ENCODE data around the gene CCDC18.

Gene CCDC18

DNA sequence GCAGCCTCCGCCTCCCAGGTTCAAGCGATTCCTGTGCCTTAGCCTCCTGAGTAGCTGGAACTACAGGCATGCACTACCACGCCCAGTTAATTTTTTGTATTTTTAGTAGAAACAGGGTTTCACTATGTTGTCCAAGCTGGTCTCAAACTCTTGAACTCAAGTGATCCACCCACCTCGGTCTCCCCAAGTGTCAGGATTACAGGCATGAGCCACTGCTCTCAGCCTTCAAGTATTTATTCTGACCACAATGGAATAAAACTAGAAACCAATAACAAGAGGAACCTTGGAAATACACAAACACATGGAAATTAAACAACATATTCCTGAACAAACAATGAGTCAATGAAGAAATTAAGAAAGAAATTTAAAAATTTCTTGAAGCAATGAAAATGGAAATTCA is 132.5 kb downstream of the CCDC18 start:
- Histone ChIP-seq H3K4me1 (ENCODE audit: control insufficient read depth, insufficient read depth, low read length) (no peaks in the 10 kb centered on the region), H3K4me3 (ENCODE audit: low read depth, low read length) (no peak overlapping the region), H3K27ac (ENCODE audit: low read depth, low read length) (no peak overlapping the region), H3K9ac (ENCODE audit: low read length) (no peak overlapping the region), H3K36me3 (ENCODE audit: control insufficient read depth, insufficient read depth, low read length) (no peaks in the 10 kb centered on the region), H3K9me3 (ENCODE audit: control insufficient read depth, insufficient read depth, low read depth, low read length) (no peaks in the 10 kb centered on the region), H3K27me3 (ENCODE audit: control insufficient read depth, insufficient read depth, low read length) (no peaks in the 10 kb centered on the region)

DNA sequence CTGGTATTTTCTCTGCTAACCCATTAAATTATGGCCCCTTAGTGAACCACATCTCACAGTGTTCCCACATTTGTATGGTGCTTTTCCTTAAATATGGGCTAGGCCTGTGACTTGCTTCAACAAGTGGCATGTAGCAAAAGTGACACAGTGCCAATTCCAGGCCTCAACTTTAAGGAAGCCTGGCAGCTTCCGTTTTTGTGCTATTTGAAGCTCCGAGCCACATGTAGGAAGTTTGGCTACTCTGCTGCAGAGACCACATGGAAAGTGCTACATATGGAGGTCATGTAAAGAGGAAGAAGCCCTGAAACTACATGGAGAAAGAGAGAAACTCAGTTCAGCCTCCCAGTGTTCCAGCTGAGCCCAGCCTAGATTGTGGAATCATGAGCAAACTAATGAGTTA is 136.7 kb downstream of the CCDC18 start:
- Histone ChIP-seq H3K36me3 (ENCODE audit: control insufficient read depth, insufficient read depth, low read length) (peaks cover 2% of the 10 kb centered on the region; the same call in 1 of the 2 replicates), H3K27ac (ENCODE audit: low read depth, low read length) (no peak overlapping the region), H3K27me3 (ENCODE audit: control insufficient read depth, insufficient read depth, low read length) (no peaks in the 10 kb centered on the region)

DNA sequence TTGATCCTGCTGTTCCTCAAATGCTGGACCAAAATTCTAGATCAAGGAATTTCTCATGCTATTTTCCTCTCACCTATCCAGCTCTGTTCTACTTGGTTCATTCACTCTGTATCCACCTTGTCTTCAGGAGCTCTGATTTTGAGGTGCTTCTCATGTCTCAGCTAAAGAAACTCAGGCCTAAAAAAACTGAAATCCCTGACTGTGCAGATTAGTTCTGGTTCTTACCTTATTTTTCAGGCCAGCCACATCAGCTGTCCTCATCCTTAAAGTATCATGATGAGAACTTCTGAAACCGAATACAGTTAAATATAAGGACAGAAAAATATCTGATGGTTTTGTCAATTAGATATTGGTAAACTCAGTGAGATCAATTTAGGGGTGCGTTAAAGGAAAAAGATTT is 137.4 kb downstream of the CCDC18 start:
- Histone ChIP-seq H3K9ac (ENCODE audit: low read length) (no peak overlapping the region), H3K27me3 (ENCODE audit: control insufficient read depth, insufficient read depth, low read length) (no peaks in the 10 kb centered on the region), H3K4me1 (ENCODE audit: control insufficient read depth, insufficient read depth, low read length) (0 out of 2 replicates have a peak, but pooled peaks cover under 1% of the 10 kb centered on the region), H3K27ac (ENCODE audit: low read depth, low read length) (no peak overlapping the region), H3K36me3 (ENCODE audit: control insufficient read depth, insufficient read depth, low read length) (peaks cover 2% of the 10 kb centered on the region; the same call in 1 of the 2 replicates), H3K4me3 (ENCODE audit: low read depth, low read length) (no peak overlapping the region), H3K9me3 (ENCODE audit: control insufficient read depth, insufficient read depth, low read depth, low read length) (peaks cover 14% of the 10 kb centered on the region)

More for the DNA sequence above, 136.7 kb downstream of the CCDC18 start:
- Histone ChIP-seq H3K9ac (ENCODE audit: low read length) (no peak overlapping the region), H3K4me1 (ENCODE audit: control insufficient read depth, insufficient read depth, low read length) (no peaks in the 10 kb centered on the region), H3K4me3 (ENCODE audit: low read depth, low read length) (no peak overlapping the region), H3K9me3 (ENCODE audit: control insufficient read depth, insufficient read depth, low read depth, low read length) (peaks cover 14% of the 10 kb centered on the region)

DNA sequence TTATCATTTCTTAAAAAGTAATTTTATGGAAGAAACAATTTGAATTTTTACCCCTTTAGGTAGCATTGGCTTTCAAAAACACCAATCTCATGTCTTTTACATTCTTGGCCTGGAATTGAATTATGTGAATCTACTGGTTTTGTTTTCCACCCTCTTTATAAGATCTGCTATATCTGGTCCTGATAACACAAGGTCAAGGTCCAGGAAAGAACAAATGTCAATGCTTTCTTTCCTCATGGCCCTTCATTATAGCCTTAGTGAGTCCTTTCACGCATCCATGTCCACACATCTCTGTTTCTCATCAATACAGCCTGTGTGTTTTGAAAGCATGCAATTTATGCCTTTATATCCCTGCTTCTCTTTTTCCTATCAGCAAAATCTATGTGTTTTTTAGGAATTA is 141.2 kb downstream of the CCDC18 start:
- peaks cover 15% of the 10 kb centered on the region for H3K4me1 ChIP-seq (ENCODE audit: control insufficient read depth, insufficient read depth, low read length)
- H3K27ac ChIP-seq (ENCODE audit: low read depth, low read length): no peak overlapping the region
- peaks cover 14% of the 10 kb centered on the region for H3K9me3 ChIP-seq (ENCODE audit: control insufficient read depth, insufficient read depth, low read depth, low read length)
- no peaks in the 10 kb centered on the region for H3K27me3 ChIP-seq (ENCODE audit: control insufficient read depth, insufficient read depth, low read length)
- no peak overlapping the region for H3K4me3 ChIP-seq (ENCODE audit: low read depth, low read length)
- H3K36me3 ChIP-seq (ENCODE audit: control insufficient read depth, insufficient read depth, low read length): peaks cover 2% of the 10 kb centered on the region; the same call in 1 of the 2 replicates
- H3K9ac ChIP-seq (ENCODE audit: low read length): no peak overlapping the region

DNA sequence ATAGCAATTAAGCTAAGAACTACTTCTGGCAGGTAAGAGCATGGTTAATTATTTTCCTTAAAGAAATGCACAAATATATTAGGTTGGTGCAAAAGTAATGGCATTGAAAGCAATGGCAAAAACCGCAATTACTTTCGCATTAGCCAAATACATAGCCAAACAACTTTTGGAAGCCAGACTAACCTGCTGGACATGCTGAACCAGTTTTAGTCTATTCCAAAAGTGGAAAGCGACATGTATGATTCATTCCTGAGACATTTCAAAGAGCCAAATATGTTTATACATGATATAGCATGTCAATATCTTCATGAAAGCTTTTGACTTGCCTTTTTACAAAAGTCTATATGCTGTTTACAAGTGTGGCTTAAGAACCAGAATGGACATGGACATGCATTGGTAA is 141.8 kb downstream of the CCDC18 start:
- H3K36me3 ChIP-seq (ENCODE audit: control insufficient read depth, insufficient read depth, low read length): peaks cover 2% of the 10 kb centered on the region; the same call in 1 of the 2 replicates
- no peak overlapping the region for H3K4me3 ChIP-seq (ENCODE audit: low read depth, low read length)
- H3K9me3 ChIP-seq (ENCODE audit: control insufficient read depth, insufficient read depth, low read depth, low read length): peaks cover 14% of the 10 kb centered on the region
- H3K27me3 ChIP-seq (ENCODE audit: control insufficient read depth, insufficient read depth, low read length): no peaks in the 10 kb centered on the region
- peaks cover 15% of the 10 kb centered on the region for H3K4me1 ChIP-seq (ENCODE audit: control insufficient read depth, insufficient read depth, low read length)
- H3K9ac ChIP-seq (ENCODE audit: low read length): no peak overlapping the region
- no peak overlapping the region for H3K27ac ChIP-seq (ENCODE audit: low read depth, low read length)

DNA sequence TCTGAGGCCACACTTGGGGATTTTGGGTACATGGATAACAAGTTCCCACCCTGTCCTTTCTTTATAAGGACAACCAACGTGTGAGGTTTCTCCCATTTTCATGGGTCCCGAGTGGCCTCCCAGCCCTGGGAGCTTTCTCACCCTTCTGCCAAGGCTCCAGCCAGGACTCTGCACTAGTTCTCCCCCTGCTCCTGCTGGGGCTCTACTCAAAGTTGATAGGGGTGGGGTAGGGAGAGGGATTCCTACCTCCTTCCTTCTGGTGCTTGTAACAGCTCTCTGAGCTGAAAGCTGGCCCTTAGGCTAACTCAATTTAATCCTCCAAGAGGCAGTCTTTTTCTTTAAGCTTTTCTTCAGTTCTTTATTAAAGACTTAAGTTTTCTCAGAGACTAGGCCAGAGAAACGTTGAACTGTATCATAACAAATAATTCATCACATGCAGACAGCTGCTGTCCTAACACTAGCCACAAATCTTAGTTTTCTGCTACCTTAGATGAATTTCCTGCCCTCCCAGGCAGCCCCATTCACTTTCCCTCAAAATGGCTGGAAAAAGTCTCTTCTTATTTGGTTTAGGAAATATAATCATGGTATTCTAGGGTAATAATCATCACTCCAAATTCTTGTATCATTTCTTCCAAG is 142.8 kb downstream of the CCDC18 start:
- Histone ChIP-seq H3K27ac (ENCODE audit: low read depth, low read length) (no peak overlapping the region), H3K36me3 (ENCODE audit: control insufficient read depth, insufficient read depth, low read length) (peaks cover 2% of the 10 kb centered on the region; the same call in 1 of the 2 replicates), H3K4me1 (ENCODE audit: control insufficient read depth, insufficient read depth, low read length) (peaks cover 15% of the 10 kb centered on the region), H3K4me3 (ENCODE audit: low read depth, low read length) (no peak overlapping the region), H3K9ac (ENCODE audit: low read length) (no peak overlapping the region), H3K9me3 (ENCODE audit: control insufficient read depth, insufficient read depth, low read depth, low read length) (peaks cover 14% of the 10 kb centered on the region), H3K27me3 (ENCODE audit: control insufficient read depth, insufficient read depth, low read length) (no peaks in the 10 kb centered on the region)

DNA sequence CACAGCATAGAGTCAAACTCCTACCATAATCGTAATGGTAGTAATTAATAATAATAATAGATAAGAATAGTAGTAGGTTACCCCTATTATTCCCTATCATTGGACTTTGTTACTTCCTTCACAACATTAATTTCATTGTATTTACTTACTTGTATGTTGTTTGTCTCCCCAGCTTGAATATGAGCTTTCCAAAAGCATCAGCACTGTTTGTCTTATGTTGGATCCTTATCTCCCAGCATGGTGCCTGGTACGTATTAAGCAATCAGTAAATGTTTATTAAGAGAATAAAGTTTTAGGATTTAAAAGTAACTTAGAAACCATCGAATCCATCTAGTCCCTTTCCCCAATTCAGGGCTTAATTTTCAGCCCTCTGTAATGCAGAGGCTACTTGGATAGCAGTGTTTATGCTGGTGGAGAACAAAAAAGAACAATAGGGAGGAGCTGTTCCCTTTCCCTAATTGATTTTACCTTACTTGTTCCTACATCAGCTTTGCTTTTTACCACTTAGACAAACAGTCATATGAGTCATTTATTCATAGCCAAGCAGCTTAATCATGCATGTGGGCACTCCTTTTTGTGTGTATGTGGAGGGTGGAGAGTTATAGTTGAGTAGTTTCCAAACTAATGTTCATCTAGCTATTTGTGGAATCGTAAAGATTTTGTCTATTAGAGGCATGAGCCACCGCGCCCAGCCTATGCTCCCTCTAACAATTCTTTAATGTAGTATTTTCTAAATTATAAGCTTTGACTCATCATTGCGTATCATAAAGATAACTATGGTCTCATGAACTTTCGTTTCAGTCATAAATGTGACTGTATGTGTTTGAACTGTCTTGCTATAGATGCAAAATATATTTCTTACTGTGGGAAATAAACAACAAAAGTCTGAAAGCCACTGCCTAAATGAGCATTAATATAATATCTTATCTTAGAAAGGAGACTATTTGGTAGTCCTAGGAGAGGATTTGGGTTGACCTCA is 144.3 kb downstream of the CCDC18 start:
- Histone ChIP-seq H3K4me3 (ENCODE audit: low read depth, low read length) (no peak overlapping the region), H3K9me3 (ENCODE audit: control insufficient read depth, insufficient read depth, low read depth, low read length) (peaks cover 12% of the 10 kb centered on the region), H3K4me1 (ENCODE audit: control insufficient read depth, insufficient read depth, low read length) (peaks cover 19% of the 10 kb centered on the region), H3K27me3 (ENCODE audit: control insufficient read depth, insufficient read depth, low read length) (no peaks in the 10 kb centered on the region), H3K36me3 (ENCODE audit: control insufficient read depth, insufficient read depth, low read length) (peaks cover 2% of the 10 kb centered on the region; the same call in 1 of the 2 replicates), H3K27ac (ENCODE audit: low read depth, low read length) (no peak overlapping the region), H3K9ac (ENCODE audit: low read length) (no peak overlapping the region)
